Thyroid gland (tissue), 4 donors: ENCODE results near the gene SIN3B. TPM values are rescaled to one million over a fixed set of nuclear protein-coding genes. Genes with fewer than 3 reads are reported as not detected.

Experiments
- DNase-seq, 2 donors: peaks; one replicate each; pipeline ENCODE4 v3.0.0-alpha.2; 2019
- H3K27ac ChIP-seq, 3 donors: fragments of 200-600 bp; sonication (generic); 1 replicate in 2 of 3; 2 replicates in 1 of 3; pipeline ENCODE4 v1.5.1; 2016 to 2019; ENCODE audit warnings: mild to moderate bottlenecking in 1 of 3, moderate library complexity in 1 of 3
- H3K27me3 ChIP-seq: fragments of 200-600 bp; sonication (generic); one replicate; pipeline ENCODE4 v1.5.1; 2019
- H3K36me3 ChIP-seq, 2 donors: fragments of 200-600 bp; sonication (generic); one replicate each; pipeline ENCODE4 v1.5.1; 2016 to 2019
- H3K4me1 ChIP-seq, 2 donors: fragments of 200-600 bp; sonication (generic); one replicate each; pipeline ENCODE4 v1.5.1; 2017 to 2019
- H3K4me3 ChIP-seq, 3 donors: fragments of 200-600 bp; sonication (generic); replicated peaks in 1 of 3; 1 replicate in 2 of 3; 2 replicates in 1 of 3; pipeline ENCODE4 v1.5.1; 2016; ENCODE audit warnings: mild to moderate bottlenecking in 1 of 3
- H3K9me3 ChIP-seq: fragments of 200-600 bp; sonication (generic); one replicate; pipeline ENCODE4 v1.5.1; 2017
- CTCF ChIP-seq, 6 experiments: fragments of 200-600 bp in 3 of 6; fragments of 450-650 bp in 3 of 6; sonication (generic) in 3 of 6; IDR thresholded peaks; one replicate each; pipeline ENCODE4 v1.5.1; 2016 to 2019; ENCODE audit warnings: antibody characterized with exemption in 6 of 6, mild to moderate bottlenecking in 2 of 6, inconsistent platforms in 1 of 6, moderate library complexity in 1 of 6
- POLR2A ChIP-seq, 2 donors: fragments of 450-650 bp; IDR thresholded peaks; one replicate each; pipeline ENCODE4 v1.6.1; 2017; ENCODE audit warnings: antibody characterized with exemption in 2 of 2, mild to moderate bottlenecking in 2 of 2, moderate library complexity in 1 of 2
- WGBS, 2 donors: methylation state at CpG; one replicate each; pipeline ENCODE4 v1.1.5; 2017; 5-methylcytosine and 5-hydroxymethylcytosine counted together
- intact Hi-C: fragments of 100-400 bp; cut with DNase I; formaldehyde crosslinking; loops from one replicate; pipeline ENCODE4 v1.15.1; 2023
- total RNA-seq, 4 donors: library from RNA; depleted of rRNA; stranded (reverse); fragments of >200 nt; gene quantifications; one replicate each; pipeline ENCODE4 v1.2.3, GENCODE V29; 2016

Gene SIN3B
- total RNA-seq, 4 donors from 2014 or later = 33.6 to 65.9 (median 47.6) TPM

DNA sequence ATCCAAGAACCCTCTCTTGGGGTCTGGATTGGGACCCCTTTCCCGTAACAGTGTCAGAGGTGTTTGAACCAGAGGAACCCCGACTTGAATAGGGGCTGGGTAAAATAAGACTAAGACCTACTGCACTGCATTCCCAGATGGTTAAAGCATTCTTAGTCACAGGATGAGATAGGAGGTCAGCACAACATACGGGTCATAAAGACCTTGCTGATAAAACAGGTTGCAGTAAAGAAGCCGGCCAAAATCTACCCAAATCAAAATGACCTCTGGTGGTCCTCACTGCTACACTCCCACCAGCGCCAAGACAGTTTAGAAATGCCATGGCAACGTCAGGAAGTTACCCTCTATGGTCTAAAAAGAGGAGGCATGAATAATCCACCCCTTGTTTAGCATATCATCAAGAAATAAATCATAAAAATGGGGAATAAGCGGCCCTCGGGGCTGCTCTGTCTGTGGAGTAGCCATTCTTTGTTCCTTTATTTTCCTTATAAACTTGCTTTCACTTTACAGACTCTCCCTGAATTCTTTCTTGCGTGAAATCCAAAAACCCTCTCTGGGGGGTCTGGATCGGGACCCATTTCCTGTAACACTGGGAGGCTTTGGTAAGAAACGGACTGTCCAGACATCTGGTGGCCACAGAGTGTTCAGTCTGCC lies 4.4 kb upstream of the SIN3B start:
- Histone ChIP-seq H3K4me1 (peaks cover 12 to 21% of the 10 kb centered on the region in 2 donors), H3K27ac (peak overlapping the region in 2 of 3 donors; percentile 64 to 65), H3K4me3 (peak overlapping the region in 1 of 3 donors; percentile 8), H3K9me3 (no peaks in the 10 kb centered on the region), H3K36me3 (no peaks in the 10 kb centered on the region), H3K27me3 (no peaks in the 10 kb centered on the region)
- 39 to 47% methylated on average over 11 of the region's 11 CpGs for WGBS, 2 donors
- TF ChIP-seq CTCF (IDR thresholded peaks at IDR 0.05) (peak in 3 of 6 experiments; percentile 11 to 13 (median 12)), POLR2A (IDR thresholded peaks at IDR 0.05) (no peak)
- intact Hi-C loops = no loop called here
- no peak for DNase-seq

GRCh38 chr19:16825312-16826052 lies 3.7 kb upstream of the SIN3B start:
- no peak for TF ChIP-seq CTCF (IDR thresholded peaks at IDR 0.05)
- no peak for TF ChIP-seq POLR2A (IDR thresholded peaks at IDR 0.05)
- H3K4me3 ChIP-seq = peak overlapping the region in 1 of 3 donors; percentile 8
- peak overlapping the region in 2 of 3 donors; percentile 64 to 65 for H3K27ac ChIP-seq
- no peaks in the 10 kb centered on the region for H3K9me3 ChIP-seq
- intact Hi-C loops = no loop called here
- peaks cover 19 to 24% of the 10 kb centered on the region in 2 donors for H3K4me1 ChIP-seq
- H3K36me3 ChIP-seq = no peaks in the 10 kb centered on the region
- DNase-seq = peak; percentile 61 to 70
- 10 to 13% methylated on average over 13 of the region's 13 CpGs for WGBS, 2 donors
- no peaks in the 10 kb centered on the region for H3K27me3 ChIP-seq

GRCh38 chr19:16829822-16830289 lies 658 bp downstream of the SIN3B start:
- H3K27me3 ChIP-seq = no peaks in the 10 kb centered on the region
- 19 to 21% methylated on average over 10 of the region's 13 CpGs for WGBS, 2 donors
- peaks cover 28 to 33% of the 10 kb centered on the region in 2 donors for H3K36me3 ChIP-seq
- TF ChIP-seq CTCF (IDR thresholded peaks at IDR 0.05) = no peak
- no peak for TF ChIP-seq POLR2A (IDR thresholded peaks at IDR 0.05)
- peaks cover 19% of the 10 kb centered on the region in 2 donors for H3K4me1 ChIP-seq
- intact Hi-C loops = no loop called here
- peak overlapping the region; percentile 53 to 87 (median 54) for H3K27ac ChIP-seq
- H3K9me3 ChIP-seq = no peaks in the 10 kb centered on the region
- peak overlapping the region; percentile 39 to 81 (median 64) for H3K4me3 ChIP-seq
- no peak for DNase-seq

DNA sequence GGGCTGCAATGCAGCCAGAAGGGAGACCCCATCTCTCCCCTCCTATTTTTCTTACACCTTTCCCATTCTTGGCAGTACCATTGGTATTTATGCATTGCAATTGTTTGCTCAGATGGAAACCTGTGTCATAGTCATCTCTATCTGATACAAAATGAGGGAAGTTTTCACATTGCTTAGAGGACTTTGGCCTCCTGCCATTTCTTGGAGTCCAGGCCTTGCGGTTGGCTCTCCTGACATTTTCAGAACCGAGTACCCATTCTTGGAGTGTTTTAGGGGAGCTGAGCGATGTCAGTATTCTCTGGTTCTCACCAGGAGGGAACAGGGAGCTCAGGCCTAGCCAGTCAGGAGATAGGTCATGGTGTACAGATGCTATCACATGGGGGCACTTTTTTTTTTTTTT lies 1.5 kb downstream of the SIN3B start:
- peaks cover 31 to 33% of the 10 kb centered on the region in 2 donors for H3K36me3 ChIP-seq
- H3K27ac ChIP-seq = no peak overlapping the region
- DNase-seq = no peak
- TF ChIP-seq POLR2A (IDR thresholded peaks at IDR 0.05) (no peak), CTCF (IDR thresholded peaks at IDR 0.05) (no peak)
- 50 to 59% methylated on average over 3 of the region's 3 CpGs for WGBS, 2 donors
- intact Hi-C loops = no loop called here
- no peaks in the 10 kb centered on the region for H3K9me3 ChIP-seq
- peaks cover 11 to 12% of the 10 kb centered on the region in 2 donors for H3K4me1 ChIP-seq
- no peaks in the 10 kb centered on the region for H3K27me3 ChIP-seq
- no peak overlapping the region for H3K4me3 ChIP-seq

DNA sequence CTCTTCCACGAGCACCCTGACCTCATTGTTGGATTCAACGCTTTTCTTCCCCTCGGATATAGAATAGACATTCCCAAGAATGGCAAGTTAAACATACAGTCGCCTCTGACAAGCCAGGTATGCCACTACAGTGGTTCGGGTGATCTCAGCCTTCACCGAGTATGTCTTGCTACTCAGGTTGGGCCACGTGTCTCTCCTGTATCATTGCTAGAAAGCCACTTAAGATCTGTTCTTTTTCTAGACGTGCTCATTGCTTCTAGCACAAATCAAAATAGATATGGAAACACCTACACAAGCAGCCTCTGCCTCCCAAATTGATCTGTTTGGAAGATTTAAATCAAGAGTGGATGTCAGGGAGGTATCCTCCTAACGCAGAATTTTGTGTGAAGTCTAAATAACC lies 2.3 kb downstream of the SIN3B start:
- H3K27me3 ChIP-seq = no peaks in the 10 kb centered on the region
- 94 to 96% methylated on average over 9 of the region's 9 CpGs for WGBS, 2 donors
- no peaks in the 10 kb centered on the region for H3K9me3 ChIP-seq
- H3K4me3 ChIP-seq = no peak overlapping the region
- H3K36me3 ChIP-seq = peaks cover 35 to 37% of the 10 kb centered on the region in 2 donors
- H3K4me1 ChIP-seq = peaks cover 6 to 10% of the 10 kb centered on the region in 2 donors
- intact Hi-C loops = no loop called here
- no peak for TF ChIP-seq CTCF (IDR thresholded peaks at IDR 0.05)
- TF ChIP-seq POLR2A (IDR thresholded peaks at IDR 0.05) = no peak
- H3K27ac ChIP-seq = no peak overlapping the region
- no peak for DNase-seq
